Activated T-cell treated with anti-CD3 and anti-CD28 coated beads, Interleukin-2, amount 50 U/mL, for 48 hours (primary cell): Measurements from ENCODE around the gene LBH.

Experiments
- DNase-seq, 2 experiments: peaks; one replicate each; pipeline ENCODE4 v3.0.0-alpha.2; 2020

The LBH gene

DNA sequence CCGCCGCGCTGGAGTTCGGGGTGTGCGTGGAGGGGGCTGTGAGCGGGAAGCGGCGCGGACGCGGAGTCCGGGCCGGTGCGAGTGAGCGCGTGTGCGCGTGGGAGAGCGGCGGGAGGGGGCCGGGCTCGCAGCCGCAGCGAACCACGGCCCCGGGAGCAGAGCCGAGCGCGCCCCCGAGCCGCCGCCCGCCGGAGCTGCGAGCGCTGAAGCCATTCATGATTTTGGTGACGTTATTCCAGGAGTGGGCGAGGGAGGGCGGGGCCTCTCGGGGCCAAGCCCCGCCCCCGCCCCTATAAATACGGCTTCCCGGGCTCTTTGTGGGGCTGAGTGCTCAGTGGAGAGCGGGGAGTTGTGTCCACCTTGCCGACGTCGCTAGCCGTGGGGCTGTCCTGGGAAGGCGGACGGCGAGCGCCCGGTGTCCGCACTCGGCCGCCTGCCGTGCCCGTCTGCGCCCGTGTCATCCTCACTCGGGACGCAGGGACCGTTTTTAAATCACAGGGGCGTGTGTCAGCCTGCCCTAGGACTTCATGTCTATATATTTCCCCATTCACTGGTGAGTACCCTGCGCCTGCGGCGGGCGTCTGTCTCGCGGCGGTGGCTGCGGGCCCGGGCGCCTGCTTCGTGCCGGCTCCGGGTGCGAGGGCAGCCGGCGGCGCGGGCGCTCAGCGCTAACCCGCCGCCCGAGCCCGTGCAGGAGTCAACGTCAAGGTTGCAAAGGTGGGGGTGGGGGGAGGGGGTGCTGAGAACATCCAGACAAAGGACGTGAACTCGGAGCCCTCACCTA, at the start of gene LBH:
LBH (plus strand) TSS at position 323 of the 784 bp plus-strand sequence; CDS start at position 528, 205 bp downstream.
- DNase-seq, result peak; percentile 97 to 98

DNA sequence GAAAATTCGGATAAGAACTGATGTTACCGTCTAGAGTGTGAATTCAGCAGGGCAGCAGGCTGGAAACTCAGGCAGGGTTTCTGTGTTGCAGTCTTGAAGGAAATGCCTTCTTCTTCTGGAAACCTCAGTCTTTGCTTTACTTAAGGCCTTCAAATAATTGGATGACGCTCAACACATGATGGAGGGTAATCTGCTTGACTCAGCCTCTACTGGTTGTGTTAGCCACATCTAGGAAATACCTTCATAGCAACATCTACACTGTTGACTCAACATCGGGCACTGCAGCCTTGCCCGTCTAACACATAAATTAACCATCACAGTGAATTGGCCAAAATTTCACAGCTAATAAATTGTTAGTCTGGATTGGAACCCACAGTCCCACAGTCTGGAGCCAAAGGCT, 47.3 kb upstream of the LBH start:
- no peak for DNase-seq

DNA sequence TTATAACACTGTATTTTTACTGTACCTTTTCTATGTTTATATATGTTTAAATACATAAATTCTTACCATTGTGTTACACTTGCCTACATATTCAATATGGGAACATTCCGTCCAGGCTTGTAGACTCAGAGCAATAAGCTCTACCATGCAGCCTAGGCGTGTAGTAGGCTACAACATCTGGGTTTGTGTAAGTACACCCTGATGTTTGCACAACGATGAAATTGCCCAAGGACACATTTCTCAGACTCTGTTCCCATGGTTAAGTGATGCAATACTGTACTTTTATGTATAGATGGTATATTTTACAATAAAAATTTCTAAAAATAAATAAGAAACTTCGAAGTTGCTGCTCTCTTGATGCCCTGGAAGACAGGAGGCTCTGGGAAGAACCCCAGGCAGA, 46.2 kb upstream of the LBH start:
- no peak for DNase-seq

DNA sequence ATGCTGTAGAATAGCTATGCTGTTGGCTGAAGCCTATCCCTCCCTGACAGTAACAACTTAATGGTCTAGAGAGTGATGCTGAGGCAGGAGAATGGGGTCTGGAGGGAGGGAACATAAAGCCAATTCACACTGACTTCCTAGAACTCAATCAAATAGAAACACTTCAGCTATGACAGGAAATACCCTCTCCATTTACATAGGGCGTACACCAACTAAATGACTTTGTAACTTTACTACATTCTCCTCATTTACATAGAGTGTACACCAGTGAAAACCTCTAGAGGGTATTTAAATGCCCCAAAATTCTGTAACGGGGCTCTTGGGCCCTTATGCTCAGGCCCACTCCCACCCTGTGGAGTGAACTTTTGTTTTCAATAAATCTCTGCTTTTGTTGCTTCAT, 43.0 kb upstream of the LBH start:
- DNase-seq, result no peak

DNA sequence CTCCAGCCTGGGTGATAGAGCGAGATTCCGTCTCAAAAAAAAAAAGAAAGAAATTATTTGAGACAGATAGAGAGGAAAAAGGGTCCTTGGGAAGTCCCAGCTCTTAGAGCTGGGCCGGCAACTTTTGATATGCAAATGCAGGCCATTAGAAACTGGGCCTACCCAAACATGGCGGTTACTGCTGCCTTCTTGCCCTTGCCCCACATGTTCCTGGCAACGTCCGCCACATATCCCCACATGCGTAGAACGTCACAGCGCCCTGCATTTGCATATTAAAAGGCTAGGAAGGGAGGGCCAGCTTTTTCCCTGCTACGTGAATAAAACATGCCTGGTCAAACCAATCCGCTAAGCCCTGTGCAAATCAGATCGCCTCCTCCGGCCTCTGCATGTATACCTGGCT, 40.7 kb upstream of the LBH start:
- no peak for DNase-seq

DNA sequence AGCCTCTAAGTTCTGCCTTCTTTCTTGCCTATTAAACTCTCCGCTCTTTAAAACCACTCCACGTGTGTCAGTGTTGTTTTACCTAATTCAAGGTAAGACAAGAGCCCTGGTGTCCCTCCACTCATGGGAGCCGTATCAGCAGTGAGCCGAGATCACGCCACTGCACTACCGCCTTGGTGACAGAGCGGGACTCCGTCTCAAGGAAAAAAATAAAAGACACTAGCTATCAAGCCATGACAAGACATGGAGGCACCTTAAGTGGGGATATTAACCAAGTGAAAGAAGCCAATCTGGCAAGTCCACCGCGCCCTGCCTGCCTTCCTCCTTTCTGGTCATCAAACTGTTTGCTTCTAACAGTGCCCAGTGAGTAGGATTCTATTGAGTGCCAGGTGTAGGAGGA, 40.2 kb upstream of the LBH start:
- no peak for DNase-seq

DNA sequence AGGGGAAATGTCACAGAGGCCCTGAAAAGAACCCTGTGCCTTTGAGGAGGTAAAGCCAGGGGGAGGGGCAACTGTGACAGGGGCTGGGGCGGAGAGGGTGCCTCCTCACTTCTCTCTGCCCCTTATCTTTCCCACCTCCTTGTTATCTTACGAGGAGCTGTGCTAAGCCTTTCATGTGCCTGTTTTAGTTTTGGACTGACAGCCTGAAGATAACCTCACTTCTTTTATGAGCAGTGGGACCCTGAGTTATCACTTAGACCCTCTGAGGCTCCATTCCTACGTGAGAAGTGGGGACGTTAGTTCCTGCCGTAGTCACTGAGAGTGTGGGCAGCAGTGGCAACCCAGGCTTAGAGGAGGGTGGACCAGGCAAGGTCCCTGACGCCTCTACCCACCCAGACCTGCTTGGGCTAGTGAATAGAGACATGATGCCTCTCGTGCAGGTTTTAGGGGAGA, 39.5 kb upstream of the LBH start:
- DNase-seq, result no peak

DNA sequence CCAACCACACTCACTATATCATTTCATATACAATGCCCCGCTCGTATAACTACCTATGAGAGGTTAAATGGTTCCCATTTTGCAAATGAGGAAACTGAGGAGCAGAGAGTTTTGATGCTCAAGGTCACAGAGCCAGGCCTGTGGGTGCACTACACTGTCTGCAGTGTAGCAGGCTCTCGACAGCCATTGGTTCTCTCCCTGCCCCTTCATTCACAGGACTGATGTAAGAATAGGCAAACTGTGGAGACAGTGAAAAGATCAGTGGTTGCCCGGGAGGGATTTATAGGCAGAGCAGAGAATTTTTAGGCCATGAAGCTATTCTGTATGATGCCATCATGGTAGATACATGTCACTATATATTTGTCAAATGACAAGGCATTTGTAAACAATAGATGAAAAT, 39.0 kb upstream of the LBH start:
- no peak for DNase-seq

DNA sequence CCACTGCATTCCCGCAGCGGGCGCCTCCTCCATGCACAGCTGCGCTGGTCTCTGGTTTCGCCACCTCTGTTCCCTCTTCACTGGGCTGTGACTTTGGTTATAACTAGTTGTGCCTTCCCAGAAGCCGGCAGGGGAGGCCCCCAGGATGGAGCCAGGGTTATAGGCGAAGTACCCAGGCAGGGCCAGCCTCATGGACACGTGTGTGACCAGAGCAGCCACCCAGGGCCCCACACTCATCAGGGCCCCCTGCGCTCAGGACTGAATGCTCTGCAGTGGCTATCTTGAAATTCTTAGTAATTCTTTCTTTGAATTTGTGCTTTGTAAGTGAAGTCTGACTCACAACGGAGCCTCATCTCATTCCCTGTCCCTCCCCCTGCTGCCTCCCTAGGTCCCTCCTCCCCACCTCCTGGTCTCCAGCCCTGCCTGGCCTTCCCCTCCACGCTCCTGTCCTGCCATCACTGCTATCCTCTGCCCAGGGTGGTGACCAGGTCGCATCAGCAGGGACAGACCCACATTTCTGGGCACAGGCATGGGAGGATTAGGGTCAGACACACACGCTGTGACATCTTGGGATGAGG, 38.1 kb upstream of the LBH start:
- no peak for DNase-seq

DNA sequence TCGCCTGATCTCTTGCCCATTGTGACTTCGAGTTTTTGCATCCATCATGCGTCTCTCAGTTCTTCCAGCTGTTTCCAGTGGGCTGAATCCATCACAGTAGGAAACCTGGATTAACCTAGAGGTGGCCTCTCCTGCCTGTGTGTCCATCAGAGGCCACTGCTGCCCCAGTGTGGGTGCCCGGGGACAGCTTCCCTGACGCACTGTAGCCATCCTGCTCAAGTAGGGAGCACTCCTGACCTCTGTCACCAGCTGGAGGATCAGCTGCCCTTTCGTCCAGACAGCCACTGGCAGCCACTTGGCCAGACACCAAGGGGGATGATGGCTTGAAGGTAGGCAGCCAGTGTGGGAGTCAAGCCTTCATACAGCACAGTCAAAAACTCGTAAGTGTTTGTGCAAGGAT, 36.9 kb upstream of the LBH start:
- DNase-seq, result no peak

DNA sequence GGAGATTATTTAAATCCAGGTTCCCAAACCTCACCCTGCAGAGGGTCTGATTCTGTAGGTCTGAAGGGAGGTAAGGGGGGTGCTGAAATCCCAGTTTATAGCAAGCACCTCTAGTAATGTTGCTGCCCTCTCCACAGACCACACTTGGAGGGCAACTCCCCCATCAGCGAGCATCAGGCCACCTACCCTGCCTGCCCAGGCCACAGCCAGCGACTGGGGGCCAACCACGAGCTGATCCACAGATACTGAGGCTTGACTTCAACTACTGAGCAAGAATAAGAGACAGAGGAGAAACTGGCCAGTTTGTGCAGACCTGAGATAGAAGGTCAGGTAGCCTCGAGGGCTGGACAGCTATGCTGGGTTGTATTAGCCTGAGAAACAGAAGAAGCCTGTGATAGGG, 36.3 kb upstream of the LBH start:
- no peak for DNase-seq

DNA sequence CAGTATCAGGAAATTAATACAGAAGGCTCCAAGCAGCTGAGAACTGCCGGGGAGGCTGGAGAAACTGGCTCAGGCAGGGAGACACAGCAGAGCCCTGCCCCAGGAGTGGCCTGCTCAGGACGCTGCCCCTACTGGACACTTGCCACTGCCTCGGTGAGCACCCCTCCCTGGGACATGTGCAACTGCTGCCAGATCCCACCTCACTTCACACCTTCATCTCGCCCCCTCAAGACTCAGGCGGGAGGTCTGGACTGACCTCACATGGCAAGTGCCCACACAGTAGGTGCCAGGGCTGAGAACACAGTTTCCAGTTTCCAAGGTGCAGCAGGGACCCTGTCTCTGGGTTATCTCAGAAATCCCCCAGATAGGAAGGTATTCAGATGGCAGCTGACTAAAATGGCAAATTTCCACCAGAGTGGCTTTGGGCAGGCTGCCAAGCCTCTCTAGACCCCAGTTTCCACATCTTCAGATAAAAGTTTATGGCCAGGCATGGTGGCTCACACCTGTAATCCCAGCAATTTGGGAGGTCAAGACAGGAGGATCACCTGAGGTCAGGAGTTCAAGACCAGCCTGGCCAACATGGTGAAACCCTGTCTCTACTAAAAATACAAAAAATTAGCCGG, 33.7 kb upstream of the LBH start:
- DNase-seq, result no peak

DNA sequence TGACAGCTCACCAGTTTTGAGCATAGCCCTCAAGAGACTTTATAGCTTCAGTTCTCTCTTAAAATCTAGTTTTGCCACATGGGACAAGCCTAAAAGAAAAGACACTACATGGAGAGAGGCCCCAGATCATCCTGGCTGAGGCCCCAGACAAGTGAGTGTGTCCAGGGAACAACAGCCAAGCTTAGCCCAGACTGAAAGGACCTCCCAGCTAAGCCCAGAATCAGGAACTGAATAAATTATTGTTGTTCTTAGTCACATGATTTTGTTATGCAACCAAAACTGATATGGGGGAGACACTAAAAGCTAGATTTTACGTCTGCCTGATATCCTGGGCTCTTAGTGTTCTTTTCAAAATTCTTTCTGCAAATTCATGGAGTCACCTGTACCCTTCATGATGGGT, 29.3 kb upstream of the LBH start:
- no peak for DNase-seq

DNA sequence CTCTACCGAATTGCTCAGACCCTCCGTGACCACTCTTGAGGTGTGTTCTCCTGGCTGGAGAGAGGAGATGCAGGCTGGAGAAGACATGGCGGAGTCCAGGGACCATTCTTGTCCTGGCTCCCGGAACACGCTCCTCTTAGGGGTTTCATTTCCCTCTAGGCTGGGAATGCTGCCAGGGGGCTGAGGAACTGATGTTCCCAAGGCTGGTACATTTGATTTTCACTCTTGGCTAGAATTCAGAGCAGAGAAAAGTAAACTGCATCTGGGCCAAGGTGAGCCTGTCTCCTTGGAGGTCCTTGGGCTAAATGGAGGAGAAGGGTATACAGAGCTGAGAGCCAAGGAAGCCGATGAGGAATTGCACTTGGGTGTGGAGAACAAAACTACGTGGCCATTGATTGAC, 28.2 kb upstream of the LBH start:
- DNase-seq, result no peak

DNA sequence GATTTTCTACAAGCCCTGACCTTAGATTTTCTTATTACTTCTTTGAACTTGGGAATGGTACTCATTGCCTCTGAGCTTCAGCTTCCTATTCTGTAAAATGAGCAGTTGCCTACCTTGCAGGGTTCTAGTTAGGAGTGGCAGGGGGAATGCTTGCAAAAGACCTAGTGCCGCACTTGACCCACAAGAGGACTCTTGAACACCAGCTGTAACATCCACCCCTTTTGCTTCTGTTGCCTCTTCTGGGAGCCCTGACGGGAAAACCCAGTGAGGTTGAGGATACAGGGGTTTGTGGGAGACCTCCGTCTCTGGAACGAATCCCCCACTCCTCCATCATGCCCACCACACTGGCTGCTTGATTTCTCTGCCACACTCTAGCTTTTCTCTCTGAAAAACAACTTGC, 27.1 kb upstream of the LBH start:
- DNase-seq, result no peak

DNA sequence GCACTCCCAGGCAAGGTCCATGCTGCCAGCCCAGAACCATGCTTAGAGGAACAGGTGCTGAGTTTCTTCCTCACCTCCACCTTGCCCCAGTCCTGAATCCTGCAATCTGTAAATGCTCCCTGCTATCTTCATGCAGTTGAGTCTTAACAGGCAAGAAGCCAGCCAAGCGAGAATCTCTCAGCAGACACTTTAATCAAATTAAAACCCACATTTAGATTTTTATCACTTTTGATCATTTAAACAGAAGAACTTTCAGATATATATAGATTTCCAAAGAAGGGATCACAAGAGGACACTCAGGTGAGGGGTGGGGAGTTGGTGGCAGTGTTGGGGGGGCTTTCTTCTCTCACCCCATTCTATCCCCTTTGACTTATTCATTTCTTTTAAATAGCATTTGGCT, 25.9 kb upstream of the LBH start:
- no peak for DNase-seq

DNA sequence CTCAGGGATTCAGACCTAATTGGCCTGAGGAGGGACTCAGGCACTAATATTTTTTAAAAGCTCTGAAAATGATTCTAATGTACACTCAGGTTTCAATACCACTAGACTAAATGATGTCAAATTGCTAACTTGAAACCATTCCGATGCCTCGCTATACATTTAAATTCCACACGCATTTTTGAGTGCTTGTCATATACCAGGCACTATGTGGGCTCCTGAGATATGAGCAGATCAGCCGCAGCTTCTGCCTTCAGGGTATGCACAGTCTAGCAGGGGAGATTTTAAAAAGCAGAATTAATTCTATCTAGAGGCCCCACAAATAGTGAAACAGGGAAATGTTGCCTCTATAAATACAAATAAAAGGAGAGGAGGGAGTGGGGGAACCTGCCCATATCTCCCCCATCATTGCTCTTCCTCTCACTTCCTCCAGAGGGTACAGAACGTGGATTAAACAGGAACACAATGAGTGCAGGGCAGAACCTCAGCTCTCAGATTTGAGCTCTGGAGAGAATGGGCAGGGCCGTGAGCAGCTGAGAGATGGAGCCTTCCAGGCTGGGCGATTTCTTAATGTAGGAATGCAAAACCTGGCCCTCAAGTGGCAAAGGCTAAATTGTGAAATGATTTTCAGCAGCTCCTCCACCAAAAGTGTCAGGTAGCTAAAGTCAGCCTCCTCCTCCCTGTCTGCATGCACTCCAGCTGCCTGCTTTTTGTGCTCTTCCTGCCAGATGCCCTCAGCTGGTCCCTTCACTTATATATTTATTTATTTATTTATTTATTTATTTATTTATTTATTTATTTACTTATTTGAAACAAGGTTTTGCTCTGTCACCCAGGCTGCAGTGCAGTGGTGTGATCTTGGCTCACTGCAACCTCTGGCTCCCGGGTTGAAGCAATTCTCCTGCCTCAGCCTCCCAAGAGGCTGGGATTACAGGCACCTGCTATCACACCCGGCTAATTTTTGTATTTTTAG, 24.6 kb upstream of the LBH start:
- no peak for DNase-seq

DNA sequence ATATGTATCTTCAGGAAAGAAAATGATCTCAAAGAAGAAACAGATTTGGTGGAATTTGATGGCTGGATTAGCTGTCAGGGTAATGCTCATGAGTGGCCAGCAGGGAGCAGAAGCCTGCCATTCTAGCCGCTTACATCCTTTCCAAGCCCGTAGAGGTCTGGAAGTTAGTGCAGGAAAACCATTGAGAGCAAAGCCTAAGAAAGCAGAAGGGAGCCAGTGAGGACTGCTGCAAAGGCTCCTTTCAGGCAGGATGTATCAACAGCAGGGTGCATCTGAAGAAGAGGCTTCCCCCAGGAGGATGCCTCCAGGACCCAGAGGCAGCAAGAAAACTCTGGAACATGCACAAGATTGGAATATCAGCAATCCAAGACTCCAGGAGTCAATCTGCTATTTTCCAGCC, 22.9 kb upstream of the LBH start:
- peak in 1 of 2 experiments; percentile 59 for DNase-seq

DNA sequence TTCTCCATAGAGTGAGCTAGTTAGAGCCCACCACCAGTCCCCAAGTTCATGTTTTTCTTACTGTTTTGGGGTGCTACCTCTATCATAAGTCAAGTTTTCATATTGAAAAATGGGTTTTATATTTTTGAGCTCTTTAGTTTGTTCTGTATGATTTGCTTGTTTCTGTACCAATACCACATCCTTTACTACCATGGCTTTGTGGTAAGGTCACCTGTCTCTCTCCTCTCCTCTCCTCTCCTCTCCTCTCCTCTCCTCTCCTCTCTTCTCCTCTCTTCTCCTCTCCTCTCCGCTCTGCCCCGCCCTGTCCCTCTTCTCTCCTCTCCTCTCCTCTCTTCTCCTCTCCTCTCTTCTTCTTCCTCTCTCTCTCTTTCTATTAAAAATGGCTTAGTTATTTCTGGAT, 22.1 kb upstream of the LBH start:
- DNase-seq, result no peak

DNA sequence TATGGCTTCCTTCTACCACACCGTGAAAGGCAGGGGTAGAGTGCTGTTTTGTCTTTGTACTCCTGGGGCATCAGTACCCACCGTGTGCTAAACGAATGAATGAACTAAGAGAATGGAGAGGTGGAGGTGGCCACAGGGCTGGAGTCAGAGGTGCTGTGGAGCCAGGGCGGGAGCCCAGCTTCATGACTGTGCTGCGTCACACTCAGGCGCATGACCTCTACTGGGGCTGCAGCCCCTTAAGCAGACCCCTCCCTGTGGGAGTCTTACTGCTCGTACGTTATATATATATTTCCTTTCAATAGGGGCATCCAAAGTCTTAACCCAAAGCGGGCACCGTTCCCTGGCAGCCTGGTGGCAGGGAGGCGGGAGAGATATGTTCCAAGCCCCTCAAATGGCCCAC, 18.0 kb upstream of the LBH start:
- DNase-seq, result peak in 1 of 2 experiments; percentile 4

DNA sequence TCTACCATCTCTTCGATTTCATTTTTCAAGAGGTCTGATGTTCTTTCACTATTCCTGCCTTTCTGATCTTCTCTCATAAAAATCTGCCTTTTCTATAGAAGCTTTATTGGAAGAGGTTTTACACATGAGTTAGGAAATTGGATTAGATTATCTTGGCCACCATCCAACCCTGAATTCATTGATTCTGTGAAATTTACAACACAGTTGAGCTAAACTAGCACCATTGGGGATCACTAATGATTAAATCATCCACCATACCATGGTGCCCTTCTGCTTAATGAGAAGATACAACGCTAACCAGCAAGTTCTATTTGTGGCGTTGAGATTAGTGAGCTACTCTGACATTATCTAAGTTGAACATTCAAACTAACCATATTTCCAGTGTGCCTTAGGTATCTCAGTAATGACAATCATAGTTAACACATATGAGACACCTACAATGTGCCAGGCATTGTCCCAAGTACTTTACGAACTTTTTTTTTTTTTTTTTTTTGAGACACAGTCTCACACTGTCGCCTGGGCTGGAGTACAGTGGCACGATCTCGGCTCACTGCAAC, 17.3 kb upstream of the LBH start:
- no peak for DNase-seq

DNA sequence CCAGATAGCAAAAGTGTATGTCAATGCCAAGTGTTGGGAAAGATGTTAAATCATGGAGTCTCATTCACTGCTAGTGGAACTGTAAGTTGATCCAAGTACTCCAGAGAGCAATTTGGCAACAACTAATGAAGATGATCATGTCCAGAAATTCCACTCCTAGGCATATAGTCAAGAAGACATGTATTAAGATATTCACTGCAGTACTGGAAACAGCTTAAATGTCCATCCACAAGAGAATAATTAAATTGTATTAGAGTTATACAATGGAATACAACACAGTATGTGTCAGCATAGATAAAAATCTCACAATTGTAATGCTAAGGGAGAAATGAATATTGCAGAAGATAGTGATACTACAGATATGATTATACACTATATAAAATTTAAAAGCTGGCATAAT, 15.2 kb upstream of the LBH start:
- no peak for DNase-seq
